Osteoblast (primary cell): ENCODE results near the gene MEGF8. TPM values are rescaled to one million over a fixed set of nuclear protein-coding genes. Genes with fewer than 3 reads are reported as not detected.

Experiments
- DNase-seq: peaks from one replicate; pipeline ENCODE4 v3.0.0; 2011; ENCODE audit warnings: low spot score, mixed read lengths; ENCODE audit not compliant: insufficient read length; ENCODE audit errors: missing footprints
- H2AFZ ChIP-seq: 2 replicates; pipeline ENCODE4 v1.6.0; 2011; ENCODE audit warnings: mild to moderate bottlenecking, low read length
- H3K27ac ChIP-seq: 2 replicates; pipeline ENCODE4 v1.5.1; 2011; ENCODE audit warnings: mild to moderate bottlenecking, low read depth, low read length, moderate library complexity
- H3K27me3 ChIP-seq: 2 replicates; pipeline ENCODE4 v1.6.0; 2012; ENCODE audit warnings: mild to moderate bottlenecking, control low read depth, inconsistent platforms, low read length, moderate library complexity; ENCODE audit not compliant: insufficient read depth
- H3K36me3 ChIP-seq: 2 replicates; pipeline ENCODE4 v1.5.1; 2011; ENCODE audit warnings: mild to moderate bottlenecking, low read length, control low read depth, moderate library complexity; ENCODE audit not compliant: insufficient read depth
- H3K4me1 ChIP-seq: 2 replicates; pipeline ENCODE4 v1.5.1; 2011; ENCODE audit warnings: mild to moderate bottlenecking, low read length, control low read depth, moderate library complexity; ENCODE audit not compliant: insufficient read depth
- H3K4me2 ChIP-seq: 2 replicates; pipeline ENCODE4 v1.6.0; 2011; ENCODE audit warnings: mild to moderate bottlenecking, low read length; ENCODE audit not compliant: insufficient read depth
- H3K4me3 ChIP-seq: fragments of 200-600 bp; sonication (generic); 3 replicates; pipeline ENCODE4 v1.5.1; 2012; ENCODE audit warnings: mild to moderate bottlenecking, low read length, inconsistent platforms; ENCODE audit not compliant: insufficient read depth
- H3K79me2 ChIP-seq: 2 replicates; pipeline ENCODE4 v1.6.0; 2012; ENCODE audit warnings: mild to moderate bottlenecking, low read length, control low read depth, inconsistent platforms; ENCODE audit not compliant: insufficient read depth
- H3K9me3 ChIP-seq: 2 replicates; pipeline ENCODE4 v1.5.1; 2011; ENCODE audit warnings: low read depth, low read length, control low read depth
- H4K20me1 ChIP-seq: 2 replicates; pipeline ENCODE4 v1.6.0; 2012; ENCODE audit warnings: mild to moderate bottlenecking, low read length, control low read depth; ENCODE audit not compliant: insufficient read depth
- CTCF ChIP-seq: IDR thresholded peaks from 2 replicates; pipeline ENCODE4 v1.5.1; 2011; ENCODE audit warnings: mild to moderate bottlenecking, low read depth, low read length, moderate library complexity; ENCODE audit errors: extremely low read depth
- total RNA-seq: library from RNA; depleted of rRNA; stranded (reverse); fragments of >200 nt; gene quantifications from 2 replicates; pipeline ENCODE4 v1.2.3, GENCODE V29; 2012

MEGF8 gene
- total RNA-seq, 1 donor = 30.0 TPM

DNA sequence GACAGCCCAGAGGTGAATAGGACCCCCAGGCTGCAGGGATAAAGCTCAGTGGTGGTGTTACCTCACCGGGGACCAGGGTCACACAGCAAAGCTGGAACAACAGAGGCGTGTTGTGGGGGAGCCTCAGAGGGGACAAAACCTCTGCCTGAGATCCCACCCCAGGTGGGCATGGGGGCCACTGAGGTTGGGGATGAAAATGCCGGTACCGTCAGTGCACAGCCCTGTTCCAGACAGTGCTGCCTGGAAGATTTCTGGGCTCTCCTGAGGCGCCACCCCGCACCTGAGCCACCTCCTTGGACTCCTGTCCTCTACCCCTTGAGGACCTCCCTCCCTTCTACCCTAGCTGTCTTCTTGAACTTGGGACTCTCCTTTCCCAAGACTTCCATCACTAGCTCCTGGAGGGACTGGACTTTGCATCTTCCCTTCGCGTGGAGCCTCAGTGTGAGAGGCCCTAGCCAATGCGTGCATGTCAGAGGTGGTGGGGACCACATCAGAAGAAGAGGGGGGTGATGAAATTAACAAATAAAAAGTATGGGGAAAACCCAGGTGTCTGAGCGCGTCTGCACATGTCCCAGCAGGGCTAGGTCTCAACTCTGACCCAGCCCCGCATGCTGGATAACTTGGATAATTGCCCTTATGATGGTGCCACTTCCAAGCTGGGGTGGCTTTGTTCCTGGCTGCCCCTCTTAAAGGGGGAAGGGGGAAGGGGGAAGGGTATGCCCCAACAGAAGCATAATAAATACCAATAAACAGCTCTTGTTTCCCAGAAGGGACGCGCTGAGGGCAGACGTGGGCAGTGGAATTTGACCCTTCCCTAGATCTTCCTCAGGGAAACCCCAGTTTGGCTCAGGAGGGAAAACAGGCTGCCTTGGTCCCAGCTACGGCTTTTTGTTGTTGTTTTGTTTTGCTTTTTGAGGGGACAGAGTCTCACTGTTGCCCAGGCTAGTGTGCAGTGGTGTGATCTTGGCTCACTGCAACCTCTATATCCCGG, 53.1 kb downstream of the MEGF8 start:
- DNase-seq = no peak
- Histone ChIP-seq H3K27ac (no peak overlapping the region), H2AFZ (no peak overlapping the region), H3K4me3 (no peak overlapping the region), H3K79me2 (no peaks in the 10 kb centered on the region), H3K27me3 (peaks cover 23% of the 10 kb centered on the region), H3K4me2 (no peak overlapping the region), H3K9me3 (no peaks in the 10 kb centered on the region), H3K36me3 (no peaks in the 10 kb centered on the region), H4K20me1 (no peaks in the 10 kb centered on the region), H3K4me1 (no peaks in the 10 kb centered on the region)
- no peak for TF ChIP-seq CTCF

DNA sequence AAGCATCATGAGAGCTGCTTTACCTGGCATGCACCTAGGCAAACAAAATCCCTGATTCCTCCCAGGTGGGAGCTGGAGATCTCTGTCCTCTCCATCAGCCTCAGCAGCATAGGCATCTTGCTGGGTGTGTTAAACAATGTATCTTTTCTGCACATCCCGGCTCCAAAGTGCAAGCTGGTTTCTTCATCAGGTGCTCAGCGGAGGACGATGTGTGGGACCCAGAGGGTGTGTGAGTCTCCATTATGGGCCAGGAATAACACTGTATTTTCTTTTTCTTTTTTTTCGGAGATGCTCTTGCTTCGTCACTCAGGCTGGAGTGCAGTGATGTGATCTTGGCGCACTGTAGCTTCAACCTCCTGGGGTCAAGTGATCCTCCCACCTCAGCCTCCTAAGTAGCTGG, 54.7 kb downstream of the MEGF8 start:
- Histone ChIP-seq H3K27me3 (peaks cover 23% of the 10 kb centered on the region), H2AFZ (no peak overlapping the region), H3K79me2 (no peaks in the 10 kb centered on the region), H4K20me1 (no peaks in the 10 kb centered on the region), H3K27ac (no peak overlapping the region), H3K4me1 (no peaks in the 10 kb centered on the region), H3K36me3 (no peaks in the 10 kb centered on the region), H3K4me2 (no peak overlapping the region), H3K4me3 (no peak overlapping the region), H3K9me3 (no peaks in the 10 kb centered on the region)
- no peak for TF ChIP-seq CTCF
- DNase-seq = no peak

- Histone ChIP-seq H3K36me3 (no peaks in the 10 kb centered on the region), H4K20me1 (no peaks in the 10 kb centered on the region), H3K27ac (no peak overlapping the region), H2AFZ (peak overlapping the region; percentile 72), H3K79me2 (no peaks in the 10 kb centered on the region), H3K9me3 (no peaks in the 10 kb centered on the region), H3K4me2 (peak overlapping the region; percentile 76), H3K4me3 (peak overlapping the region; percentile 67), H3K27me3 (peaks cover 20% of the 10 kb centered on the region), H3K4me1 (peaks cover 7% of the 10 kb centered on the region)
- peak; percentile 96 for DNase-seq
- TF ChIP-seq CTCF = peak; percentile 40
Measured at GRCh38 chr19:42386974-42387707, 61.7 kb downstream of the MEGF8 start.
